A673 (cell line): ENCODE results near the gene ZNF33B. TPM values are rescaled to one million over a fixed set of nuclear protein-coding genes. Genes with fewer than 3 reads are reported as not detected.
A peak's percentile ranks its signal among the peaks of the same experiment; 100 is the strongest.

Source experiments
- BruUV-seq: library from RNA; stranded (reverse); fragments of 400-500 nt; replicated peaks from 2 replicates; lab custom pipeline; 2021; lab: Mats Ljungman, UMichigan
- CTCF ChIA-PET: fragments of 300-600 bp; sonication (Branson Sonifier 250); formaldehyde crosslinking; loops from one replicate; lab custom pipeline; 2022; ENCODE audit warnings: antibody characterized with exemption; lab: Charles Lee
- POLR2A ChIA-PET: fragments of 300-600 bp; sonication (Branson Sonifier 250); formaldehyde crosslinking; loops from one replicate; lab custom pipeline; 2022; ENCODE audit warnings: antibody characterized with exemption; ENCODE audit not compliant: low non-redundant PET; lab: Charles Lee
- DNase-seq: peaks from one replicate; pipeline ENCODE4 v3.0.0-alpha.2; 2015; ENCODE audit warnings: low spot score
- H3K27ac ChIP-seq: fragments of 200-600 bp; sonication (generic); 2 replicates; pipeline ENCODE4 v1.5.1; 2016; ENCODE audit warnings: mixed run types, low read depth, mild to moderate bottlenecking, mixed read lengths, antibody characterized with exemption, low read length; ENCODE audit not compliant: poor library complexity, severe bottlenecking
- H3K27me3 ChIP-seq: fragments of 200-600 bp; sonication (generic); replicated peaks from 2 replicates; pipeline ENCODE4 v1.6.1; 2017; ENCODE audit warnings: mixed run types, low read depth, mild to moderate bottlenecking, mixed read lengths, antibody characterized with exemption, low read length; ENCODE audit not compliant: insufficient read depth, poor library complexity
- H3K36me3 ChIP-seq: fragments of 200-600 bp; sonication (generic); 2 replicates; pipeline ENCODE4 v1.6.1; 2016; ENCODE audit warnings: mixed run types, mild to moderate bottlenecking, mixed read lengths, antibody characterized with exemption, low read length; ENCODE audit not compliant: insufficient read depth, poor library complexity, severe bottlenecking
- H3K4me1 ChIP-seq: fragments of 200-600 bp; sonication (generic); 2 replicates; pipeline ENCODE4 v1.6.1; 2017; ENCODE audit warnings: mixed run types, mild to moderate bottlenecking, mixed read lengths, antibody characterized with exemption, low read length; ENCODE audit not compliant: insufficient read depth, poor library complexity, severe bottlenecking
- H3K4me3 ChIP-seq: fragments of 200-600 bp; sonication (generic); 2 replicates; pipeline ENCODE4 v1.5.1; 2016; ENCODE audit warnings: low read depth, mixed run types, mild to moderate bottlenecking, mixed read lengths, low read length; ENCODE audit not compliant: poor library complexity, severe bottlenecking
- H3K9me3 ChIP-seq: fragments of 200-600 bp; sonication (generic); 2 replicates; pipeline ENCODE4 v1.6.1; 2016; ENCODE audit warnings: mixed run types, low read depth, mild to moderate bottlenecking, mixed read lengths, antibody characterized with exemption, low read length; ENCODE audit not compliant: poor library complexity, severe bottlenecking
- CTCF ChIP-seq: fragments of 300-800, 200-600 bp; sonication (generic); conservative IDR thresholded peaks from 2 replicates; pipeline ENCODE4 v1.5.1; 2017; ENCODE audit warnings: low read depth, mild to moderate bottlenecking, antibody characterized with exemption, low read length, moderate library complexity, mixed read lengths
- EZH2 ChIP-seq: fragments of 200-600 bp; sonication (generic); IDR thresholded peaks from 2 replicates; pipeline ENCODE4 v1.6.1; 2017; ENCODE audit warnings: borderline replicate concordance, low read depth, mild to moderate bottlenecking, mixed read lengths, antibody characterized with exemption, low read length; ENCODE audit not compliant: poor library complexity, severe bottlenecking
- intact Hi-C: fragments of 100-400 bp; cut with micrococcal nuclease; formaldehyde crosslinking; loops from one replicate; pipeline ENCODE4 v1.10.0; 2022; ENCODE audit not compliant: unreplicated experiment
- total RNA-seq: library from RNA; stranded (reverse); gene quantifications from 2 replicates; pipeline ENCODE4 v1.2.3, GENCODE V29; 2021

ZNF33B gene
- total RNA-seq, 1 experiment from 2014 or later: 18.3 TPM

GRCh38 chr10:42623929-42624328, 14.4 kb downstream of the ZNF33B start:
- Histone ChIP-seq H3K9me3 (no peaks in the 10 kb centered on the region), H3K4me3 (no peak overlapping the region), H3K4me1 (no peaks in the 10 kb centered on the region), H3K27ac (no peak overlapping the region), H3K27me3 (no peaks in the 10 kb centered on the region), H3K36me3 (peaks cover 11% of the 10 kb centered on the region)
- CTCF ChIA-PET: no interaction called here
- POLR2A ChIA-PET: no interaction called here
- no peak for DNase-seq
- no TSS peak for BruUV-seq
- TF ChIP-seq CTCF (no peak), EZH2 (no peak)
- intact Hi-C loops: no loop called here

- TSS peak; percentile 22 for BruUV-seq
- H3K36me3 ChIP-seq: peaks cover 9% of the 10 kb centered on the region
- H3K27ac ChIP-seq: no peak overlapping the region
- H3K4me3 ChIP-seq: no peak overlapping the region
- no peak for DNase-seq
- CTCF ChIA-PET: no interaction called here
- TF ChIP-seq CTCF (no peak), EZH2 (no peak)
- H3K9me3 ChIP-seq: no peaks in the 10 kb centered on the region
- H3K27me3 ChIP-seq: no peaks in the 10 kb centered on the region
- H3K4me1 ChIP-seq: no peaks in the 10 kb centered on the region
- intact Hi-C loops: no loop called here
- POLR2A ChIA-PET: no interaction called here
Observed at GRCh38 chr10:42618424-42618823, 19.9 kb downstream of the ZNF33B start.

- Histone ChIP-seq H3K36me3 (peaks cover 6% of the 10 kb centered on the region), H3K27me3 (no peaks in the 10 kb centered on the region), H3K9me3 (no peaks in the 10 kb centered on the region), H3K4me3 (no peak overlapping the region), H3K27ac (no peak overlapping the region), H3K4me1 (no peaks in the 10 kb centered on the region)
- intact Hi-C loops: no loop called here
- no TSS peak for BruUV-seq
- DNase-seq: peak; percentile 1
- TF ChIP-seq EZH2 (no peak), CTCF (no peak)
- CTCF ChIA-PET: no interaction called here
- POLR2A ChIA-PET: no interaction called here
Observed at GRCh38 chr10:42615419-42615818, 23.0 kb downstream of the ZNF33B start.
